HG02798 (cell line): Measurements from ENCODE around the gene PRDM15.

Source experiments
- ATAC-seq: cut with Tn5 transposase; IDR thresholded peaks from one replicate; pipeline ENCODE4 v1.9.1; 2021; ENCODE audit warnings: mild to moderate bottlenecking; ENCODE audit not compliant: unreplicated experiment, poor library complexity

The PRDM15 gene

GRCh38 chr21:41758550-41758949 lies 120.6 kb downstream of the PRDM15 start:
- no peak for ATAC-seq

- ATAC-seq = no peak
Observed at GRCh38 chr21:41755934-41756773, 123.0 kb downstream of the PRDM15 start.

- ATAC-seq = no peak
Observed at GRCh38 chr21:41755258-41755933, 123.7 kb downstream of the PRDM15 start.

GRCh38 chr21:41754479-41754891 lies 124.7 kb downstream of the PRDM15 start:
- ATAC-seq = no peak

GRCh38 chr21:41753006-41753898 lies 125.9 kb downstream of the PRDM15 start:
- no peak for ATAC-seq

- ATAC-seq = no peak
Observed at GRCh38 chr21:41752231-41752681, 126.9 kb downstream of the PRDM15 start.

GRCh38 chr21:41751611-41752011 lies 127.5 kb downstream of the PRDM15 start:
- ATAC-seq = no peak

- no peak for ATAC-seq
Observed at GRCh38 chr21:41750532-41751151, 128.5 kb downstream of the PRDM15 start.

- no peak for ATAC-seq
Observed at GRCh38 chr21:41750051-41750450, 129.1 kb downstream of the PRDM15 start.

GRCh38 chr21:41749286-41749685 lies 129.9 kb downstream of the PRDM15 start:
- no peak for ATAC-seq
